Natural killer cell (primary cell): ENCODE data around the gene DUSP19. TPM values are rescaled to one million over a fixed set of nuclear protein-coding genes. Genes with fewer than 3 reads are reported as not detected.

Experiments
- ATAC-seq, 3 donors: fragments of 150-1000 bp in 2 of 3; fragments of 200-7000 bp in 1 of 3; cut with Tn5 transposase; 1 replicate in 1 of 3; 2 replicates in 2 of 3; pipeline ENCODE4 v1.10.0; 2021; ENCODE audit warnings: mild to moderate bottlenecking in 2 of 3, moderate library complexity in 2 of 3
- DNase-seq, 2 donors: peaks; one replicate each; pipeline versions ENCODE4 v3.0.0 to v3.0.0-alpha.2; 2013 to 2021; ENCODE audit warnings: mixed read lengths in 1 of 2
- H3K27ac ChIP-seq: one replicate; pipeline ENCODE4 v1.5.1; 2013; ENCODE audit warnings: mild to moderate bottlenecking, low read length
- H3K27me3 ChIP-seq: one replicate; pipeline ENCODE4 v1.6.1; 2013; ENCODE audit warnings: low read length; ENCODE audit not compliant: control insufficient read depth, insufficient read depth
- H3K36me3 ChIP-seq: one replicate; pipeline ENCODE4 v1.6.1; 2013; ENCODE audit warnings: low read length; ENCODE audit not compliant: control insufficient read depth, insufficient read depth
- H3K4me1 ChIP-seq: one replicate; pipeline ENCODE4 v1.6.1; 2013; ENCODE audit warnings: low read length; ENCODE audit not compliant: control insufficient read depth, insufficient read depth
- H3K4me3 ChIP-seq: one replicate; pipeline ENCODE4 v1.5.1; 2013; ENCODE audit warnings: low read length
- H3K9me3 ChIP-seq: one replicate; pipeline ENCODE4 v1.6.1; 2013; ENCODE audit warnings: low read length; ENCODE audit not compliant: control insufficient read depth, insufficient read depth
- H3K27ac Mint-ChIP-seq, 2 donors: one replicate each; pipeline ENCODE4 v1.8.0; 2022; ENCODE audit warnings: mild to moderate bottlenecking in 2 of 2, mixed read lengths in 2 of 2, moderate library complexity in 1 of 2
- H3K27me3 Mint-ChIP-seq, 2 donors: one replicate each; pipeline ENCODE4 v1.8.0; 2022; ENCODE audit warnings: low read depth in 2 of 2, mixed read lengths in 2 of 2
- H3K36me3 Mint-ChIP-seq: one replicate; pipeline ENCODE4 v1.8.0; 2022; ENCODE audit warnings: mixed read lengths
- H3K4me1 Mint-ChIP-seq, 2 donors: one replicate each; pipeline ENCODE4 v1.8.0; 2022; ENCODE audit warnings: mixed read lengths in 2 of 2
- H3K4me3 Mint-ChIP-seq: one replicate; pipeline ENCODE4 v1.8.0; 2022; ENCODE audit warnings: mild to moderate bottlenecking, moderate library complexity, mixed read lengths
- H3K9me3 Mint-ChIP-seq, 2 donors: one replicate each; pipeline ENCODE4 v1.8.0; 2022; ENCODE audit warnings: mixed read lengths in 2 of 2
- WGBS: methylation state at CpG from one replicate; pipeline ENCODE4 v1.1.7; 2013; ENCODE audit warnings: missing lambda C conversion rate; ENCODE audit not compliant: insufficient coverage; 5-methylcytosine and 5-hydroxymethylcytosine counted together
- intact Hi-C: fragments of 100-400 bp; cut with micrococcal nuclease; formaldehyde crosslinking; loops from one replicate; pipeline ENCODE4 v1.14.2; 2022
- total RNA-seq, 4 donors: library from RNA; stranded (reverse); fragments of 120-200 nt in 1 of 4; gene quantifications; one replicate each; pipeline versions ENCODE4 v1.2.3 to v1.2.4, GENCODE V29; 2013 to 2022
- TF ChIP-seq, protein P1 (sequence below): fragments of 200-600 bp; IDR thresholded peaks from one replicate; pipeline ENCODE4 v1.8.0; 2022; ENCODE audit warnings: antibody characterized with exemption

DUSP19 gene
- total RNA-seq, 3 donors from 2014 or later (not counting 1 experiment from before 2014, with no cell fraction given): 1.0 to 1.1 (median 1.1) TPM

DNA sequence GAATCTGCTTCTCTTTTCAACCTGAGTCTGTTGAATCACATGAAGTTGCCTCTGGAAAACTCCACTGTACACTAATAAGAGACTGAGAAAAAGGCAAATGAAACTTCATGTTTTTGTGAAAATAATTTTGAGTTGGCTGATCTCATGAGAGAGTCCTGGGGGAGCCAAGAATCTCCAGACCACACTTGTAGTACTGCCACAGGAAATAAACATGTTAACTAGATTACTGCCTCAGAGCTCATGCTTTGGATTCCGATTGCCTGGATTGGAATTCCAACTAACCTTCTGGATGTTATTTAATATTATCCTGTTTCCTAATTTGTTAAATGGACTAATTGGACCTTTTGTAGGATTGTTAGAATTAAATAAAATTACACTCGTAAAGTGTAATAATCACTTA, 70.9 kb downstream of the DUSP19 start:
- no peaks in the 10 kb centered on the region for H3K27me3 Mint-ChIP-seq
- DNase-seq: no peak

More for the DNA sequence above, 70.9 kb downstream of the DUSP19 start:
- Histone ChIP-seq H3K27ac (no peak overlapping the region), H3K4me1 (no peaks in the 10 kb centered on the region), H3K4me3 (no peak overlapping the region), H3K36me3 (peaks cover 27% of the 10 kb centered on the region), H3K9me3 (no peaks in the 10 kb centered on the region), H3K27me3 (no peaks in the 10 kb centered on the region)
- Mint-ChIP-seq H3K9me3 (no peaks in the 10 kb centered on the region), H3K36me3 (no peaks in the 10 kb centered on the region), H3K4me3 (no peak overlapping the region), H3K4me1 (peaks cover 12 to 21% of the 10 kb centered on the region in 2 donors), H3K27ac (no peak overlapping the region)
- no peak for ATAC-seq
- TF ChIP-seq, protein P1, sequence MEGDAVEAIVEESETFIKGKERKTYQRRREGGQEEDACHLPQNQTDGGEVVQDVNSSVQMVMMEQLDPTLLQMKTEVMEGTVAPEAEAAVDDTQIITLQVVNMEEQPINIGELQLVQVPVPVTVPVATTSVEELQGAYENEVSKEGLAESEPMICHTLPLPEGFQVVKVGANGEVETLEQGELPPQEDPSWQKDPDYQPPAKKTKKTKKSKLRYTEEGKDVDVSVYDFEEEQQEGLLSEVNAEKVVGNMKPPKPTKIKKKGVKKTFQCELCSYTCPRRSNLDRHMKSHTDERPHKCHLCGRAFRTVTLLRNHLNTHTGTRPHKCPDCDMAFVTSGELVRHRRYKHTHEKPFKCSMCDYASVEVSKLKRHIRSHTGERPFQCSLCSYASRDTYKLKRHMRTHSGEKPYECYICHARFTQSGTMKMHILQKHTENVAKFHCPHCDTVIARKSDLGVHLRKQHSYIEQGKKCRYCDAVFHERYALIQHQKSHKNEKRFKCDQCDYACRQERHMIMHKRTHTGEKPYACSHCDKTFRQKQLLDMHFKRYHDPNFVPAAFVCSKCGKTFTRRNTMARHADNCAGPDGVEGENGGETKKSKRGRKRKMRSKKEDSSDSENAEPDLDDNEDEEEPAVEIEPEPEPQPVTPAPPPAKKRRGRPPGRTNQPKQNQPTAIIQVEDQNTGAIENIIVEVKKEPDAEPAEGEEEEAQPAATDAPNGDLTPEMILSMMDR: no peak
- 100% methylated on average over 1 of the region's 2 CpGs for WGBS
- intact Hi-C loops: no loop called here

Other genes with a start within 250 kb of the DUSP19 start
- not detected for gene FRZB, start 212.1 kb upstream of the DUSP19 start, total RNA-seq
- gene NCKAP1, start 40.3 kb upstream of the DUSP19 start, total RNA-seq: 10 to 100 TPM in 2 of 3 donors, 1 to 10 TPM in 1; 8.4 to 12.3 (median 10.4) TPM
- gene NUP35, start 45.7 kb downstream of the DUSP19 start, total RNA-seq: 10 to 100 TPM; 10.5 to 14.0 (median 12.7) TPM